Measurements from ENCODE around the gene CPNE2.
"Not testable (repeated sequence)": the region's sequence is repeated elsewhere in the genome, so short reads cannot be mapped to it uniquely, and the experiment has no call there.

CPNE2 gene

DNA sequence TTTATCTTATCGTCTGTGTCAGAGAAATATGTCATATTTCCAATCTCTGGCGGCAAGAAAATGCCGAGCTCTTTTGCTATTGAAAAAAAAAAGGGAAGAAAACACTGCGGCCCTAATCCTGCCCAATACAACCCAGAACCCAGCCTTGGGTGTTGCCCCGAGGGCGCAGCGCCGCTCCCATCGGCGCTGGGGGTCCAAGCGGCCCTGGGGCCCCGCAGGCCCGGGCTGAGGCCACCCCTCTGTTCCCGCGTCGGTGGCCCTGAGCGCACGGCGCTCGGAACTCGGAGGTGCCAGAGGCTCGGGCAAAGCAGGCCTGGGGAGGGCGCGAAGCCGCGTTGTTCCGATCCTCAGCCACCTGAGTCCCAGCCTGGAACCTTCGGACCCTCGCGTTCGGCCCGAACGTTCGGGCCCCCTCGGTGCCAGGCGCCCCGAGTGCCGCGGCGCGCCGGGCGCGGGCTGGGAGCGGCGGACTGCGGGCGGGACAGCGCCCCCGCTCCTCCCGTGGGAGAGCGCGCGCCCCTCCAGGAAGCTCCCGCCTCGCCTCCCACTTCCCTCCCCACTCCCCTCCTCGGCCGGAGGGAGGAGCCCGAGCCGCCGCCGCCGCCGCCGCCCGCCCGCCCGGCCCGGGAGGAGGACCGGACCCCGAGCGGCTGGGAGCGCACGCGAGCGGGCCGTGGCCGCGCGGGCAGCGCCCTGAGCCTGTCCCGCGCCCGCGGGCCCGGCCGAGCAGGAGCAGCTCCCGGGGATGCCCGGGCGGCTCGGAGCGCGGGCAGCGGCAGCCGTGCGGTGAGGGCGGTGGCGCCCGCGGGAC is at the start of gene CPNE2:
Gene CPNE2 (plus strand): TSS at position 609 of the 811 bp plus-strand sequence. CDS start 18,160 bp downstream, outside the sequence.
- no peak for DNase-seq

DNA sequence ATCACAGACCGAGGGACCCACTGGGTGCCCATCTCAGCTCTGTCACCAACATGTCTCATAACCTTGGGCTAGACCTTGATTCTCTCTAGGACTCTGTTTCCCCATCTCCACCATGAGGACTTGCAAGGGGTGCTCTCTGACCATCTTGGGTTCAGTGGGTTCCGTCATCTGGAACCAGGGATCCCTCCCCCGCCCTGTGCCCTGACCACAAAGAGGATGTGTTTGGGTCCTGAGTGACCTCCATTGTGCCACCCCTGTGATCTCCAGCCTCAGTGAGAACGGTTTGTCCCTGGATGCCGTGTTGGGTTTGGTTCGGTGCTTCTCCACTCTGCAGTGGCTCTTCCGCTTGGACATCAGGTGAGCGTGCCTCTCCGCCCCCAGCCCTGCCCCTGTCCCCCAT is 49.1 kb upstream of the CPNE2 start:
- no peak for DNase-seq

DNA sequence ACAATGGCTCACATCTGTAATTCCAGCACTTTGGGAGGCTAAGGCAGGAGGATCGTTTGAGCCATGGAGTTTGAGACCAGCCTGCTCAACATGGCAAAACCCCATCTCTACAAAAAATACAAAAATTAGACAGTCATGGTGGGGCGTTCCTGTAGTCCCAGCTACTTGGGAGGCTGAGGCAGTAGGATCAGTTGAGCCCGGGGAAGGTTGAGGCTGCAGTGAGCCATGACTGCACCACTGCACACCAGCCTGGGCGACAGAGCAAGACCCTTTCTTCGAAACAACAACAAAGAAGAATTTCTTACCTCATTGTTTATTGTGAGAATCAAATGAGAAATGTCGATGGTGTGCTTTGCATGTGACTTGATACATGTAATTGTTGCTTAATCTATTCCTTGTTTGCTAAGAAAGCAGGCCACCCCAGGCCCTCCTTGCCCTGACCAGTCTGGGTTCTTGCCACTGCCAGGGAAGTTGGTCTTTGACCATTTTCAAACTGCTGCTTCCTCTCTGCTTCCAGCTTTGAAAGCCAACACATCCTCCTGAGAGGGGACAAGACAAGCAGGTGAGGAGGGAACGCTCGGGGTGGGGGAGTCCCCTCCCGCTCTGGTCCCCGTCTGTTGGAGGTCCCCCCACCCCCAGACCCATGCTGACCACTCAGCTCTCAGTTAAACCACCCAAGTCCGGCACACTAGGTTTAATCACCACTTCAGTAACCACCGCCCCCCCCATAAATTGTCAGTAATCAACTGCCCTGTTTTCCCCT is 47.3 kb upstream of the CPNE2 start:
- no peak for DNase-seq

DNA sequence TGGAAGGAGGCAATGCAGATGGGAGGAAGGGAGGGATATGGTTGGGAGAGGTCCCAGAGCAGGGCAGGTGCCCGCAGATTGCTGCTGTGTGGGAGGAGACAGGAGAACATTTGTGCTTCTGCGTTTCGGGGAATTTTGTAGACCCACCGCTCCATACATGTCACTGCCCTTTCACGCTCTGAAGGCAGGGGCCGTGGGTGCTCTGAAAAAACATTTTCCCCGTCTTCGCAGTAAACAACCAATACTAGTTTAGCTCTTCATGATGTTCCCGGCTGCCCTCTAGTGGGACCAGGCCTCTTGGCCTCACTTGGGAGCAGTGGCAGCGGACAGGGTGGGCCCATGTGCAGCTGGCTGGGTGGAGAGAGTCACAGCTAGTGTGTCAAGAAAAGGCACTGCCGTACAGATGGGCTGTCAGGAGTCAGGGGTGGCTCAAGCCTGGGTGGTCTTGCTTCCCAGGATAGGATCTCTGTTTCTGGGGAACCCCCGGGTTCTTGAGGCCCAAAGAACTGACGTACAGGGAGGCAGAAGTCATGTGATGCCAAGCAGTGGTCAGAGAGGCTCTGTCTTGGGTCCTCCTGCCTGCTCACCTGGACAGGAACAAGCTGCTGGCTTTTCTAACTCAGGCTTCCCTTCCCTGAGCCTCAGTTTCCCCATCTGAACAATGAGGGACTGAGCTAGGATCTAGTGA is 46.5 kb upstream of the CPNE2 start:
- DNase-seq = peak; percentile 15

DNA sequence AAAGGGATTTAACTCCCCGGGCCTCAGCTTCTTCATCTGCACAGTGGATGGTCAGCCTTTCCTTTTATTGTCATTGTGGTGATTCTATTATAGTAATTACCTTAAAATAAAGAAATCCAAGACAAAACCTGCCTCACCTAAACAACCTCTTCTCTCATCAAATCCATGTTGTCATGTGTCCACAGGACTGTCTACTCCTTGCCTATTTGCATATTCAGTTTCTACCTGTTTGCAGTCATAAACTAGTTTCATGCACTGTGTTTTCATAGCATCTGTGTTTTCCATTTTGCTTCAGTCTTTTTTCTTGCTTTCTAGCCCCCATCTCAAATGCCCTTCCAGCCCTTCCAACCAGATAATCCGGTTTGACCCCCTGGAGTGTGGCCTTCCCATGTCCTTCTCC is 44.3 kb upstream of the CPNE2 start:
- no peak for DNase-seq

DNA sequence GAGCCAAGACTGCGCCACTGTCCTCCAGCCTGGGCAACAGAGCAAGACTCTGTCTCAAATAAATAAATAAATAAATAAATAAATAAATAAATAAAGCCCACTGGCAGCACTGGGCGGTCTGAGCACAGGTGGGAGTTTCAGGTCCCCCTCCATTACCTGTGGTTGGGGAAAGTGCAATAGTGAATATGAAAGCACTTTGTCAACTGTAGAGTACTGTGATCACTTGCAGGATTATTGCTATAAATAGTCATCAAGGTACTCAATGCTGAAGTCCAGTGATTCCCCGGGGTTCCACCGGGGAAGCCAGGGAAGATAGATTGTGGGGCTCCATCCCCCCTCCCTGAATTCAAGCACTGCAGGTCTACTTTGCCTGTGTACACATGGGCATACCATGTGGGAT is 42.7 kb upstream of the CPNE2 start:
- no peak for DNase-seq

DNA sequence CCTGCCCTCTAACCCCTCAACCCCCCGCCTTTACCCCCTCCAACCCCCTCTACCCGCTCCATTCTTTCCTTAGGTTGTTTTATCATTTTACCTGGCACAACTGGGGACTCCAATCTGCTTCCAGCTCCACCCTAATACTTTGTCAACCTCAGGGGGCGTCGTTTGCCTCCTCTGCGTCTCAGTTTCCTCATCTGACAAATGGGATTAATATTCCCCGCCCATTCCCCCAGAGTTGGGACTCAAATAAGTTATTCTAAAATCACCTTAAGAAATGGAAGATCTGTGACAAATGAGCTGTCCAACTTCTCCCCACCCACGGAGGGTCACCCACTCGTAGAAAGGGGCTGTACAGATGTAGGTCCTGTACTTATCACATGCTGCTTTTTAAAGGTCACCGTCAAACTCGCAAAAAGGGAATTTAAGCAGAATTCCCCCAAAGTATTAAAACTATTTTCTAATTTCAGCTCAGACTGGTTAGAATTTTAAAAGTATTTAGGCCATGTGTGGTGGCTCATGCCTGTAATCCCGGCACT is 40.6 kb upstream of the CPNE2 start:
- no peak for DNase-seq

DNA sequence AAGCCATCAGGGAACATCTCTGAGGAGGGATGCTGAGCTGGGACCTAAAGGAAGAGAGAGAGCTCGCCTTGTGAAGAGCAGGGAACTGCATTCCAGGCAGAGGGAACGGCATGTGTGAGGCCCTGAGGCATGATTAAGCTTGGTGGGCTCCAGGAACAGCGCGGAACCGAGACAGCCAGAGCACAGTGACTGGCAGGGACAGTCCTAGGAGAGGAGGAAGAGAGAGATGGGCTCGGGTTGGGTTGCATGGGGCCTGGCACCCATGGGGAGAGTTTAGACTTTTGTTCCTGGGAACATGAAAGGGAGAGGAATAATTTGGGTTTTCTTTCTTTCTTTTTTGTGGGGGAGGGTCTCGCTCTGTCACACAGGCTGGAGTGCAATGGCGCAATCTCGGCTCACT is 39.2 kb upstream of the CPNE2 start:
- DNase-seq = no peak

DNA sequence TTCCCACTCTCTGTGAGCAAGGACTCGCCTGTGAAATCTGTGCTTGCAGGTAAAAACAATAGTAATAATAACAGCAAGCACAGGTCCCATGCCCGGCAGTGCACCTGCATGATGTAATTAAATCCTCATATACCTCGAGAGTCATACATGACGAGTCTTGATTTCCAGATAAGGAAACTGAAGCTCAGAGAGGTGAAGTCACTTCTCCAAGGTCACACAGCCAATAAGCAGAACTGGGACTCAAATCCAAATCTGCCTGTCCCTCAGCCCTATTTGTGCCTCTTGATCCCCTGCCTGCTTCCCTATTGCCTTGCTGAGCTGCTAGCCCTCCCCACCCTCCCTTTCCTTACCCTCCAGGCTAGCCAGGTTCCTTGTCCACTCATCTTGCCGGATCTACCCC is 38.0 kb upstream of the CPNE2 start:
- DNase-seq = no peak

DNA sequence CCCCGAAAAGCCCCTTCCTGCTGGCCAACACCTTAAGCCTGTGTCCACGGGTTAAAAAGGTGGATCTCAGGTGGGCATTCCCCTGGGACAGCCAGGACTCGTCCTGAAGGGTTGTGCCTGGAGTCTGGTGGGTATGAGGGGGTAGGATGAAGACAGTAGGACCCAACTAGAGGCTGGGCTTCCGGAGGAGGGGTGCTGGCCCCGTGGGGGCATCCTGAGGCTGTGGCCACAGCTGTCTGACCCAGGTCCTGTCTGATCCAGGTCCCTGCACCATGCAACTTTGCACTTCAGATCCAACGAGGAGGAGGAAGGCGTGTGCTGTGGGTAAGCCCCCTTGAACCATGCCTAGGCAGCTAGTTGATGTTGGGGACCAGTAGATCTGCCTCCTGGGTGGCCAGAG is 37.6 kb upstream of the CPNE2 start:
- no peak for DNase-seq

DNA sequence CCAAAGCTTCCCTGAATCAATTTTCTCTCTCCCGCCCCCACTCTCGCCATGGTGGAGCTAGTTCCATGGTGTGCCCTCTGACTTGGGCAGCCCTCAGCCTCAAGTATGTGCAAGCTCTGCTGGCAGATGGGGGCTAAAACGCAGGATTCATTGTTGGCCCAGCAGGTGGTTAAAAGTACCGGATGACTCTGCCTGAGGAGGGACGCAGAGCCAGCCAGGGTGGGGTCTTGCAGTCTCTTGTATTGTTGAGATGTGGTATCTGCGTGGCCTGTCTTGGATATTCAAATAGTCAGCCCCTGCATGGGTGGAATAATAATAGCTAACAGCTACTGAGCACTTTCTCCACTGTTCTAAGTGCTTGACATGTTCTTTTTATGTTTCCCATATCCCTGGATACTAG is 36.7 kb upstream of the CPNE2 start:
- DNase-seq = no peak

DNA sequence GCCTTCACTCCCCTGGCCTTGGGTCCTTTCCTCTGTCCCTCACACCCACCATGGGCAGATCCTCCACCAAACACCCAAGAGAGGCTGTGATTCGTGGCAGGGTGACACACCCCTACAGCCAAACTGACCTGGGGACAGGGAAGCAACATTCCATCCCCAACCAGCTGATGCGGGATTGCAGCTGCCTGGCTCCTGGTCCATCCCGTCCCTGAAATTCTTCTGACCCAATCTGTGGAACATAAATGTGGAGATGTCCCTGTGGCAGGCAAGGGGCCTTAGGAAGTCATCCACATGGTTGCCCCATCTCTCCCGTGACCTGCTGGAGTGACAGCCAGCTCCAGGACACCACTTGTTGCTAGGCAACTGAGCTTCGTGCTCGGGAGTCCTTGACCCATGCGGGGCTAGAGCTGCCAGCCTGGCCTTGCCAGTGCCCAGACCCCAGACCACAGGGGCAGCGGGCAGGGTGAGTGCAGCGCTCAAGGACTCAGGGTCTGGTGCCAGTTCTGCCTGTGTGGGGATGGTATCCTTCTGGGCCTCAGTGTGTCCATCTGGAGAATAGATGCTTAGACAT is 34.0 kb upstream of the CPNE2 start:
- no peak for DNase-seq

DNA sequence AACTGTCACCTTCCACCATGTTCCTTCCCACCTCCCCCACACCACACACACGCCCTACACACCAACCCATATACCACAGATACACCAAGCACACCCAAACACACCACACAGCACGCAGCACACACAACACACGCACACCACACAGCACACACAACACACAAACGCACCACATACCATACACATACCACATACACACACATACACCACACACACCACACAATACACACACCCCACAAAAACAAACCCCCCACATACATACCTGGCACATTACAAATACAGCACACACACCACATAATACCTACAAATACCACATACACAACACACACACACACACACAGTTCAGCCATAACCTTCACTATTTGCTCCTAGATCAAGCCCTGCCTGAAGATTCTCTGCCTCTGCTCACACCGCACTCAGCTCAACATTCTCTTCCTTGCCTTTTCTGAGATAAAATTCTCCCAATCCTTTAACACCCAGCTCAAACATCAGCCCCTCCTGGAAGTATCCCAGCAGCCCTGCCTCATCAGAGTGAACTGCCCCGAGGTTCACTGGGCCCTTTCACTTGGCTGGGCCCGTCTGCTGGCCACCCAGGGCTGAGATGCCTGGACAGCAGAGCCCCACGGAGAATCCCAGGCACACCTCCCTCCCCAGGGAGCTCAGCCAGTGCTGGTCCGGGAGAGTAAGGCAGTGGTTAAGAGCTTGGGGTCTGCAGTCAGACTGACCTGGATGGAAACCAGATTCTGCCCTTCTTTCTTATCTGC is 31.9 kb upstream of the CPNE2 start:
- no peak for DNase-seq

DNA sequence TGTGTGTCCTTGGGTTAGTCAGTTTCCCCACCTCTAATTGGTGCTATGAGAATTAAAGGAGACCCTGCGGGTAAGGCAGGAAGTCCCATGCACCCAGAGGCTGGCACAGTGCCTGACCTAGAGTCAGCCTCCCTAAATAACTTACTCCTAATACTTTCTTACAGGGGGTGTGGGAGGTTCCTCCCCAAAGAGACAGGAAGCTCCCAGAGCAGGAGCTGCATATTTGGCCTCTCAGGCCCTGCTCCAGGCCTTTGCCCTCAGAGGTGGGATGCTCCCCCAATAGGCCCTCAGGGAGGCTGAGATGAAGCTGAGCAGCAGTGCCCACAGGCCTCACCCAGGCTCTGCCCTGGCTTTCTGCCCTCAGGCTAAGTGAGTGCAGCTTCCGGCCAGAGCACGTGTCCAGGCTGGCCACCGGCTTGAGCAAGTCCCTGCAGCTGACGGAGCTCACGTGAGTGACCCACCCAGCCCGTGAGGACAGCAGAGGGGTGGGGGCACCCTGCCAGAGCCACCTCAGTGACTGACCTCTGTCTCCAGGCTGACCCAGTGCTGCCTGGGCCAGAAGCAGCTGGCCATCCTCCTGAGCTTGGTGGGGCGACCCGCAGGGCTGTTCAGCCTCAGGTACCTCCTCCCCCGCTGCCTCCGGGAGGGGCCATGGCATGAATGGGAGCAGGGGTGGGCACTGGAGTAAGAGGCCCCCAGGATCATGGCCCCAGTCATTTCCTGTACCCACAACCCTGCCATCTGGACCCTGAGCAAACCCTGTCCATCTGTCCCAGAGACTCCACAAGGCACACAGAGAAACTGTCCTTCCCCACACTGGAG is 31.1 kb upstream of the CPNE2 start:
- peak; percentile 57 for DNase-seq

DNA sequence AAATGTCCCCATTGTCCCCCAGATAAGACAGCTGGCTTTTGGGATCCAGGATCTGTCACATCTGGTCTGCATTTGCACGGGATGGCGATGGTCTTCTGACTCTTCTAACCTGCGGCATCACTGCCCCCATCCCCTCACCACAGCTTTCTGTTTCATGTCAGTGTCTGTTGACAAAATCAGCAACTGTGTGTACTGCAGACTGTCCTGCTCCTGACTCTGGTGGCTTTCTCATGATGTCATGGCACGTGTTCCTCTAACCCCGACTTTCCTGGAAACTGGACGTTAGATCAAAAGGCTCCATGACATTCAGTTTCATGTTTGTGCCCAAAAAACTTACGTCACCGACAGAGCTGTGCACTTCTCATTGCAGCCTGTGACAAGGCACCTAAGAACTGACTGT is 30.1 kb upstream of the CPNE2 start:
- peak; percentile 9 for DNase-seq

DNA sequence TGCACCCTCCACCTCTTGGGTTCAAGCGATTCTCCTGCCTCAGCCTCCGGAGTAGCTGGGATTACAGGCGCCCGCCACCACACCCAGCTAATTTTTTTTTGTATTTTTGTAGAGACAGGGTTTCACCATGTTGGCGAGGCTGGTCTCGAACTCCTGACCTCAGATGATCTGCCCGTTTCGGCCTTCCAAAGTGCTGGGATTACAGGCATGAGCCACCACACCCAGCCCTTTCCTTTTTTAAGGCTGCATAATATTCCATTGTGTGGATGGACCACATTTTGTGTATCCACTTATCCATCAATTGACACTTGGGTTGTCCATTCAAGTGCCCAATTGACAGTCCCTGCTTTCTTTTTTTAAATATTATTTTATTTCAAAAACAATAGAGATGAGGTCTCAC is 29.2 kb upstream of the CPNE2 start:
- not testable (repeated sequence) for DNase-seq

DNA sequence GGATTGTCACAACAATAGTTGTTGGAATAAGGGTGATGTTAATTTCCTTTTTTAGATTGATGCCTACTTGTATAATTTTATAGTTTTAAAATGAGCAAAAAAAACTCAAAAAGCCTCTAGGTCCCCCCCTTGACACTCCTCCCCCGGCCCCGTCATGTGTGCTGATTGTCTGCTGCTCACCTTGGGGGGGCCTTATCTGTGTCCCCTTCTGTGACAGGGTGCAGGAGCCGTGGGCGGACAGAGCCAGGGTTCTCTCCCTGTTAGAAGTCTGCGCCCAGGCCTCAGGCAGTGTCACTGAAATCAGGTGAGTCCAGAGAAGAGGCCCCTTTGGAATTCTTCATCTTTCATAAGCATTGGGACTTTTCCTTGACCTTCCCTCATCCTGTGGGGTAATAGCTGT is 27.4 kb upstream of the CPNE2 start:
- no peak for DNase-seq

DNA sequence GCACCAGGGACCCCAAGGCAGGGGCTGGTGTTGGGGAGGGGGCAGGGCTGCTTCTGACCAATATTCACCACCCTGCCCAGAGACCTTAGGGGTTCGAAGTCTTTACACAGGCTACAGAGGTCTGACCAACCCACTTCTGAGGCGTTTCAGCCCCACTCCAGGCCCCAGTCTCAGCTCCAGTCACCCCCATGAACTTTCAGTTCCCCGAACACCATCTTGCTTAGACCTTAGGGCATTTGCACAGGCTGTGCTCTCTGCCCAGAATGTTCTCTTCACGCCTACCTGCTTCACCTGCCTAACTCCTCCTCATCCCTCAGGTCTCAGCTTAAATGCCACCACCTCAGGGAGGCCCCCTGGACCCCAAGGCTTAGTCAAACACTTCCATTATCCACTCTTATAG is 25.8 kb upstream of the CPNE2 start:
- DNase-seq = no peak

DNA sequence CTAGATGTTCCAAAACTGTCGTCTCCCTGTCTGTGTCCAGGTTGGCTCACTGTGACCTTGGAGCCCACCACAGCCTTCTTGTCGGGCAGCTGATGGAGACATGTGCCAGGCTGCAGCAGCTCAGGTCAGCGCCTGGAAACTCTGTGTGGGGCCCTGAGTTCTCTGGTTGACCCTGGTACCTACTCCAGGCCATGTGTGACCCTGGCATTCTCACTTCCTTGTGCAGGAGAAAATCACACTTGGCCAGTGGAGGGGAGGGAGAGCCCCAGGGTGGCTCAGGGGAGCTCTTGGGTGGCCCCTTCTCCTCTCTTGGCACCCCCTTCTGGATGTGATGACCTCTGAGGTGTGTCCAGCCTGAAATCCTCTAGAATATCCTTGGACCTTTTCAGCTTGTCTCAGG is 25.0 kb upstream of the CPNE2 start:
- DNase-seq = no peak

DNA sequence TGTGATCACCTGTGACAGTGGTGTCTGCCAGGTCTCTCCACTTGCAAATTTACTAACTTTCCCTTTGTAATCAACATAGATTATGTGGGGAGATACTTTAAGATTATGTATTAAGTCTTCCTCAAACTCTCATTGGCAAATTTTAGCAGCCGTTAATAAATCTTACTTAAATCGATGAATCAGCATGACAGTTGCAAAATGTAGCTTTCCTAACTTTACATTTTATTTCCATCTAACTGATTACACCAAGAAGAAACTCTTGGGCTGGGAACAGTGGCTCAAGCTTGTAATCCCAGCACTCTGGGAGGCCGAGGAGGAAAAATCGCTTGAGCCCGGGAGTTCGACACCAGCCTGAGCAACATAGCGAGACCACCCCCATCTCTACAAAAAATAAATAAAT is 23.3 kb upstream of the CPNE2 start:
- DNase-seq = no peak

DNA sequence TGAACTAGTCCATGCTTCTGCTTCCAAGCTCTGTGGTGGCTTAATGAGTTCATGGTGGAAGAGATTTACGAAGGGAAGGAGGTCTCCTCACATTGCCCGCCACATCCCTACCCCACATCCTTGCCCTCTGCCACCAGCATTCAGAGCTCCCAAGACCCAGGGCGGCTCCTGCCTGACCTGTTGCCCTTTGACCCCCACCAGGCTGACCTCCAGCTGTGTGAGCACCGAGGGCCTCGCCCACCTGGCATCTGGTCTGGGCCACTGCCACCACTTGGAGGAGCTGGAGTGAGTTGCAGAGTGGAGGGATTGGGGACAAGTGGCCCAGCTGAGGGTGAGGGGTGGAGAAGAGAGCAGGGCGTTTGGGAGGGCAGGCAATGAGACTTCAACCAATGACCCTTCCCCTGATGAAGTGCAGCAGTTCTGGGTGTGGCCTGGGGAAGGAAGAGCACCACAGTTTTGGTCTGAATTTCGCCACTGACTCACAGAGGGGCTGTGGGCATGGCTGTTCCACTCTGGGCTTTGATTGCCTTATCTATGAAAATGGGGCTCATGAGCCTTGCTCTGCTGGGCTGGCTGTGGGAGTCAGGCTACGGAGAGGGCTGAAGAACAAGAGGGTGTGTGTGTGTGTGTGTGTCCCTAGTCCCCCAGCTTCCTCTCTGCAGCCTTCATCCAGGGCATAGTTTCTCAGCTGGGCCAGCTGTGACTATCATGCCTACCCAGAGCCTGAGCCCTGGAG is 22.6 kb upstream of the CPNE2 start:
- DNase-seq = no peak

Measured in SHP77 treated with DMSO at 0.1 percent for 48 hours (cell line).